HEK293T (cell line): ENCODE data around the gene FSTL4.

Experiments used
- CTCF ChIA-PET: fragments of 350-600 bp; formaldehyde crosslinking; extraction: SDS; loops from one replicate; lab custom pipeline; 2021; ENCODE audit warnings: antibody characterized with exemption, inconsistent platforms; lab: Yijun Ruan, JAX
- POLR2A ChIA-PET: fragments of 350-600 bp; formaldehyde crosslinking; extraction: SDS; loops from one replicate; lab custom pipeline; 2020; ENCODE audit warnings: antibody characterized with exemption, inconsistent platforms; lab: Yijun Ruan, JAX
- DNase-seq: peaks from one replicate; pipeline ENCODE4 v3.0.0; 2012; ENCODE audit warnings: mixed read lengths; ENCODE audit errors: extremely low spot score
- ARNT ChIP-seq: fragments of 450-650 bp; IDR thresholded peaks from 2 replicates; pipeline ENCODE4 v1.6.1; 2017; ENCODE audit warnings: mild to moderate bottlenecking
- BHLHE40 ChIP-seq: fragments of 450-650 bp; IDR thresholded peaks from 2 replicates; pipeline ENCODE4 v1.6.1; 2016; ENCODE audit warnings: mild to moderate bottlenecking, moderate library complexity, borderline replicate concordance
- CTBP1 ChIP-seq: fragments of 450-650 bp; IDR thresholded peaks from 2 replicates; pipeline ENCODE4 v1.6.1; 2016; ENCODE audit warnings: borderline replicate concordance
- ELF4 ChIP-seq: fragments of 450-650 bp; IDR thresholded peaks from 2 replicates; pipeline ENCODE4 v1.6.1; 2017; ENCODE audit warnings: antibody characterized with exemption
- FOXA1 ChIP-seq: fragments of 450-650 bp; IDR thresholded peaks from 2 replicates; pipeline ENCODE4 v1.6.1; 2016; ENCODE audit warnings: mild to moderate bottlenecking
- FOXK2 ChIP-seq: fragments of 450-650 bp; IDR thresholded peaks from 2 replicates; pipeline ENCODE4 v1.6.1; 2016; ENCODE audit warnings: mild to moderate bottlenecking
- FOXM1 ChIP-seq: fragments of 450-650 bp; IDR thresholded peaks from 2 replicates; pipeline ENCODE4 v1.6.1; 2017; ENCODE audit warnings: mild to moderate bottlenecking, borderline replicate concordance
- HDGF ChIP-seq: fragments of 450-650 bp; IDR thresholded peaks from 2 replicates; pipeline ENCODE4 v1.6.1; 2017; ENCODE audit warnings: antibody characterized with exemption, borderline replicate concordance
- L3MBTL2 ChIP-seq: fragments of 450-650 bp; conservative IDR thresholded peaks from 2 replicates; pipeline ENCODE4 v1.6.1; 2016; ENCODE audit warnings: mild to moderate bottlenecking
- LEF1 ChIP-seq: fragments of 450-650 bp; IDR thresholded peaks from 2 replicates; pipeline ENCODE4 v1.6.1; 2017; ENCODE audit warnings: mild to moderate bottlenecking, borderline replicate concordance
- NFRKB ChIP-seq: fragments of 450-650 bp; IDR thresholded peaks from 2 replicates; pipeline ENCODE4 v1.6.1; 2016; ENCODE audit warnings: mild to moderate bottlenecking, moderate library complexity
- PKNOX1 ChIP-seq: fragments of 450-650 bp; IDR thresholded peaks from 2 replicates; pipeline ENCODE4 v1.6.1; 2016
- SP1 ChIP-seq: fragments of 450-650 bp; IDR thresholded peaks from 2 replicates; pipeline ENCODE4 v1.6.1; 2017
- SUZ12 ChIP-seq: fragments of 450-650 bp; IDR thresholded peaks from 2 replicates; pipeline ENCODE4 v1.6.1; 2016; ENCODE audit warnings: mild to moderate bottlenecking
- TARDBP ChIP-seq: fragments of 450-650 bp; IDR thresholded peaks from 2 replicates; pipeline ENCODE4 v1.6.1; 2016
- ZNF384 ChIP-seq: fragments of 450-650 bp; IDR thresholded peaks from 2 replicates; pipeline ENCODE4 v1.6.1; 2016

FSTL4 gene

GRCh38 chr5:133520991-133521706, 91.2 kb downstream of the FSTL4 start:
- ChIA-PET POLR2A (no interaction called here), CTCF (interaction anchor here (0.9 kb wide), 1 partner anchor 97 kb away, joined by 3 read pairs; no protein-coding TSS in a partner anchor)
- no peak for DNase-seq
- TF ChIP-seq FOXM1 (no peak), TARDBP (no peak), FOXK2 (no peak), PKNOX1 (no peak), SP1 (no peak), CTBP1 (no peak), ARNT (no peak), NFRKB (no peak), FOXA1 (no peak), BHLHE40 (no peak), ZNF384 (no peak), ELF4 (no peak), LEF1 (no peak), HDGF (no peak), L3MBTL2 (no peak), SUZ12 (no peak)

GRCh38 chr5:133520062-133520461, 92.3 kb downstream of the FSTL4 start:
- POLR2A ChIA-PET, result no interaction called here
- CTCF ChIA-PET, result interaction anchor here (0.9 kb wide), 1 partner anchor 96 kb away, joined by 3 read pairs; no protein-coding TSS in a partner anchor
- TF ChIP-seq L3MBTL2 (no peak), PKNOX1 (no peak)
- DNase-seq, result no peak

- ChIA-PET POLR2A (interaction anchor here (1.0 kb wide), 1 partner anchor 9 kb away, joined by 3 read pairs; no protein-coding TSS in a partner anchor), CTCF (no interaction called here)
- no peak for DNase-seq
- TF ChIP-seq NFRKB (no peak), FOXK2 (no peak)
Observed at GRCh38 chr5:133519191-133519590, 93.2 kb downstream of the FSTL4 start.

GRCh38 chr5:133514456-133514855, 97.9 kb downstream of the FSTL4 start:
- no peak for DNase-seq
- ChIA-PET CTCF (no interaction called here), POLR2A (no interaction called here)
- TF ChIP-seq ZNF384 (no peak), ELF4 (no peak), SUZ12 (no peak), L3MBTL2 (no peak), TARDBP (no peak), FOXK2 (no peak), PKNOX1 (no peak), NFRKB (no peak), ARNT (no peak), LEF1 (no peak), CTBP1 (no peak), HDGF (no peak), FOXM1 (no peak), SP1 (no peak), BHLHE40 (no peak), FOXA1 (no peak)

- POLR2A ChIA-PET, result no interaction called here
- CTCF ChIA-PET, result no interaction called here
- no peak for DNase-seq
- TF ChIP-seq LEF1 (no peak), ARNT (no peak), PKNOX1 (no peak), TARDBP (no peak), SP1 (no peak), NFRKB (no peak), HDGF (no peak), L3MBTL2 (no peak), FOXK2 (no peak), BHLHE40 (no peak), ELF4 (no peak), CTBP1 (no peak), ZNF384 (no peak), FOXM1 (no peak), SUZ12 (no peak), FOXA1 (no peak)
Observed at GRCh38 chr5:133512896-133513295, 99.4 kb downstream of the FSTL4 start.

- POLR2A ChIA-PET, result no interaction called here
- CTCF ChIA-PET, result no interaction called here
- TF ChIP-seq L3MBTL2 (no peak), FOXM1 (no peak), PKNOX1 (no peak), FOXK2 (no peak), HDGF (no peak), LEF1 (no peak), SP1 (no peak), ZNF384 (no peak), ELF4 (no peak), CTBP1 (no peak), BHLHE40 (no peak), NFRKB (no peak), TARDBP (no peak), FOXA1 (no peak), ARNT (no peak), SUZ12 (no peak)
- no peak for DNase-seq
Observed at GRCh38 chr5:133511653-133512235, 100.6 kb downstream of the FSTL4 start.
